ENCODE results near the gene FXYD5. TPM values are rescaled to one million over a fixed set of nuclear protein-coding genes. Genes with fewer than 3 reads are reported as not detected.

FXYD5 gene
- total and polyA plus RNA-seq, 9 of the 15 experiments (the other 6 are each of a cell fraction or from before 2014, with no cell fraction given) = 104 to 537 (median 174) TPM

DNA sequence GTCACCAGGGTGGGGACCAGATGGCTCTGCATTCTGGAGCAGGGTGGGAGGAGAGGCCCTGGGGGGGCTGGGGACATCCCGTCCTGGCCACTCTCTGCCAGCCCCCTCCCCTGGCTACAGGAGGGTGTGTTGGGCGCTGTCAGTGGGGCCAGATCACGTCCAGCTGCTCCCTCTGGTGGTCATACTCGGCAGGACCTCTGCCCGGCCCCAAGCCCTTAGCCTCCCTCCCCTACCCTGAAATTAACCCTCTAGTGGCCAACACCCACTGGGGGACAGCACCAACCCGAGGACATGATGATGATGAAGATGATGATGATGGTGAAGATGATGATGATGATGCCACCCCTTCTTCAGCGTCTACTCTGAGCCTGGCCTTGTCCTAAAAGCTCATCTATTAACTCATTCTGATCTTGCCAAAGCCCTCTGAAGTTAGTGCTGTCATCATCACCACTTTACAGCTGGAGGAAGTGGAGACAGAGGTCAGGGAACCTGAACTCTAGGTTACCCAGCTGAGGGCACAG, 19.1 kb upstream of the FXYD5 start (continued):
- TF ChIP-seq, protein P1, sequence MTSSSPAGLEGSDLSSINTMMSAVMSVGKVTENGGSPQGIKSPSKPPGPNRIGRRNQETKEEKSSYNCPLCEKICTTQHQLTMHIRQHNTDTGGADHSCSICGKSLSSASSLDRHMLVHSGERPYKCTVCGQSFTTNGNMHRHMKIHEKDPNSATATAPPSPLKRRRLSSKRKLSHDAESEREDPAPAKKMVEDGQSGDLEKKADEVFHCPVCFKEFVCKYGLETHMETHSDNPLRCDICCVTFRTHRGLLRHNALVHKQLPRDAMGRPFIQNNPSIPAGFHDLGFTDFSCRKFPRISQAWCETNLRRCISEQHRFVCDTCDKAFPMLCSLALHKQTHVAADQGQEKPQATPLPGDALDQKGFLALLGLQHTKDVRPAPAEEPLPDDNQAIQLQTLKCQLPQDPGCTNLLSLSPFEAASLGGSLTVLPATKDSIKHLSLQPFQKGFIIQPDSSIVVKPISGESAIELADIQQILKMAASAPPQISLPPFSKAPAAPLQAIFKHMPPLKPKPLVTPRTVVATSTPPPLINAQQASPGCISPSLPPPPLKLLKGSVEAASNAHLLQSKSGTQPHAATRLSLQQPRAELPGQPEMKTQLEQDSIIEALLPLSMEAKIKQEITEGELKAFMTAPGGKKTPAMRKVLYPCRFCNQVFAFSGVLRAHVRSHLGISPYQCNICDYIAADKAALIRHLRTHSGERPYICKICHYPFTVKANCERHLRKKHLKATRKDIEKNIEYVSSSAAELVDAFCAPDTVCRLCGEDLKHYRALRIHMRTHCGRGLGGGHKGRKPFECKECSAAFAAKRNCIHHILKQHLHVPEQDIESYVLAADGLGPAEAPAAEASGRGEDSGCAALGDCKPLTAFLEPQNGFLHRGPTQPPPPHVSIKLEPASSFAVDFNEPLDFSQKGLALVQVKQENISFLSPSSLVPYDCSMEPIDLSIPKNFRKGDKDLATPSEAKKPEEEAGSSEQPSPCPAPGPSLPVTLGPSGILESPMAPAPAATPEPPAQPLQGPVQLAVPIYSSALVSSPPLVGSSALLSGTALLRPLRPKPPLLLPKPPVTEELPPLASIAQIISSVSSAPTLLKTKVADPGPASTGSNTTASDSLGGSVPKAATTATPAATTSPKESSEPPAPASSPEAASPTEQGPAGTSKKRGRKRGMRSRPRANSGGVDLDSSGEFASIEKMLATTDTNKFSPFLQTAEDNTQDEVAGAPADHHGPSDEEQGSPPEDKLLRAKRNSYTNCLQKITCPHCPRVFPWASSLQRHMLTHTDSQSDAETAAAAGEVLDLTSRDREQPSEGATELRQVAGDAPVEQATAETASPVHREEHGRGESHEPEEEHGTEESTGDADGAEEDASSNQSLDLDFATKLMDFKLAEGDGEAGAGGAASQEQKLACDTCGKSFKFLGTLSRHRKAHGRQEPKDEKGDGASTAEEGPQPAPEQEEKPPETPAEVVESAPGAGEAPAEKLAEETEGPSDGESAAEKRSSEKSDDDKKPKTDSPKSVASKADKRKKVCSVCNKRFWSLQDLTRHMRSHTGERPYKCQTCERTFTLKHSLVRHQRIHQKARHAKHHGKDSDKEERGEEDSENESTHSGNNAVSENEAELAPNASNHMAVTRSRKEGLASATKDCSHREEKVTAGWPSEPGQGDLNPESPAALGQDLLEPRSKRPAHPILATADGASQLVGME (CRISPR knock-in tag; IDR thresholded peaks at IDR 0.05) = no peak
- TF ChIP-seq NFIX (CRISPR knock-in tag; IDR thresholded peaks at IDR 0.05; ENCODE audit: low read depth) (no peak), RAD21 (CRISPR knock-in tag; conservative IDR thresholded peaks at IDR 0.05 in 1 of 2, IDR thresholded peaks at IDR 0.05 in 1 of 2) (peak; percentile 66 to 85), YY1 (IDR thresholded peaks at IDR 0.05; ENCODE audit: borderline replicate concordance in 1 of 3, control insufficient read depth in 1 of 3, extremely low read depth in 1 of 3, insufficient read depth in 3 of 3, insufficient read length in 1 of 3, insufficient replicate concordance in 2 of 3, low read depth in 1 of 3, low read length in 2 of 3) (no peak), ZNF174 (CRISPR knock-in tag; IDR thresholded peaks at IDR 0.05) (no peak), HIVEP1 (CRISPR knock-in tag; IDR thresholded peaks at IDR 0.05) (no peak), ZNF76 (CRISPR knock-in tag; IDR thresholded peaks at IDR 0.05; ENCODE audit: borderline replicate concordance) (no peak), ZNF12 (CRISPR knock-in tag; IDR thresholded peaks at IDR 0.05) (no peak), MIER1 (IDR thresholded peaks at IDR 0.05; ENCODE audit: low read depth) (0 out of 2 replicates have a peak, but pooled peaks have one; percentile 36), SRSF9 (IDR thresholded peaks at IDR 0.05; ENCODE audit: borderline replicate concordance, low read depth, low read length) (no peak), TRIM28 (IDR thresholded peaks at IDR 0.05) (no peak), KDM5B (IDR thresholded peaks at IDR 0.05; ENCODE audit: insufficient replicate concordance, low read depth, low read length) (no peak), CBX8 (IDR thresholded peaks at IDR 0.05; ENCODE audit: borderline replicate concordance, extremely low read depth, low read depth, low read length, poor library complexity, severe bottlenecking) (no peak), KDM2B (CRISPR knock-in tag; IDR thresholded peaks at IDR 0.05) (no peak), EP300 (IDR thresholded peaks at IDR 0.05; ENCODE audit: low read length) (no peak), PHF21A (IDR thresholded peaks at IDR 0.05; ENCODE audit: borderline replicate concordance, low read depth) (no peak), LEF1 (IDR thresholded peaks at IDR 0.05) (0 out of 2 replicates have a peak, but pooled peaks have one; percentile 19), ZNF224 (CRISPR knock-in tag; IDR thresholded peaks at IDR 0.05) (no peak), TBL1XR1 (IDR thresholded peaks at IDR 0.05; ENCODE audit: low read length in 2 of 2) (no peak)
- TF ChIP-seq, protein P2, sequence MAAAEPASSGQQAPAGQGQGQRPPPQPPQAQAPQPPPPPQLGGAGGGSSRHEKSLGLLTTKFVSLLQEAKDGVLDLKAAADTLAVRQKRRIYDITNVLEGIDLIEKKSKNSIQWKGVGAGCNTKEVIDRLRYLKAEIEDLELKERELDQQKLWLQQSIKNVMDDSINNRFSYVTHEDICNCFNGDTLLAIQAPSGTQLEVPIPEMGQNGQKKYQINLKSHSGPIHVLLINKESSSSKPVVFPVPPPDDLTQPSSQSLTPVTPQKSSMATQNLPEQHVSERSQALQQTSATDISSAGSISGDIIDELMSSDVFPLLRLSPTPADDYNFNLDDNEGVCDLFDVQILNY (CRISPR knock-in tag; IDR thresholded peaks at IDR 0.05) = no peak
- TF ChIP-seq, protein P3, sequence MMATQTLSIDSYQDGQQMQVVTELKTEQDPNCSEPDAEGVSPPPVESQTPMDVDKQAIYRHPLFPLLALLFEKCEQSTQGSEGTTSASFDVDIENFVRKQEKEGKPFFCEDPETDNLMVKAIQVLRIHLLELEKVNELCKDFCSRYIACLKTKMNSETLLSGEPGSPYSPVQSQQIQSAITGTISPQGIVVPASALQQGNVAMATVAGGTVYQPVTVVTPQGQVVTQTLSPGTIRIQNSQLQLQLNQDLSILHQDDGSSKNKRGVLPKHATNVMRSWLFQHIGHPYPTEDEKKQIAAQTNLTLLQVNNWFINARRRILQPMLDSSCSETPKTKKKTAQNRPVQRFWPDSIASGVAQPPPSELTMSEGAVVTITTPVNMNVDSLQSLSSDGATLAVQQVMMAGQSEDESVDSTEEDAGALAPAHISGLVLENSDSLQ (IDR thresholded peaks at IDR 0.05) = peak; percentile 56
